GM19468 (cell line): ENCODE data around the gene MCTP1.

Experiments used
- ATAC-seq: cut with Tn5 transposase; IDR thresholded peaks from one replicate; pipeline ENCODE4 v1.9.1; 2021; ENCODE audit warnings: mild to moderate bottlenecking, moderate library complexity, moderate number of reproducible peaks; ENCODE audit not compliant: unreplicated experiment; ENCODE audit errors: extremely low read depth

The MCTP1 gene

GRCh38 chr5:94748212-94748611 is 536.7 kb downstream of the MCTP1 start:
- ATAC-seq = no peak

GRCh38 chr5:94747371-94747770 is 537.5 kb downstream of the MCTP1 start:
- ATAC-seq = no peak

- no peak for ATAC-seq
Measured at GRCh38 chr5:94746731-94747124, 538.2 kb downstream of the MCTP1 start.

- peak; percentile 54 for ATAC-seq
Measured at GRCh38 chr5:94745786-94746730, 538.8 kb downstream of the MCTP1 start.

- ATAC-seq = no peak
Measured at GRCh38 chr5:94744906-94745305, 540.0 kb downstream of the MCTP1 start.

- no peak for ATAC-seq
Measured at GRCh38 chr5:94742852-94743251, 542.0 kb downstream of the MCTP1 start.

GRCh38 chr5:94740286-94740685 is 544.6 kb downstream of the MCTP1 start:
- no peak for ATAC-seq

- ATAC-seq = no peak
Measured at GRCh38 chr5:94736498-94736897, 548.4 kb downstream of the MCTP1 start.

- ATAC-seq = no peak
Measured at GRCh38 chr5:94731471-94731870, 553.4 kb downstream of the MCTP1 start.

GRCh38 chr5:94725142-94725541 is 559.8 kb downstream of the MCTP1 start:
- ATAC-seq = no peak

GRCh38 chr5:94715768-94716167 is 569.1 kb downstream of the MCTP1 start:
- ATAC-seq = no peak

GRCh38 chr5:94711785-94712184 is 573.1 kb downstream of the MCTP1 start:
- no peak for ATAC-seq

- ATAC-seq = no peak
Measured at GRCh38 chr5:94709277-94709676, 575.6 kb downstream of the MCTP1 start.

- no peak for ATAC-seq
Measured at GRCh38 chr5:94707359-94707758, 577.5 kb downstream of the MCTP1 start.

- ATAC-seq = no peak
Measured at GRCh38 chr5:94705427-94705826, 579.5 kb downstream of the MCTP1 start.

GRCh38 chr5:94702729-94703128 is 582.2 kb downstream of the MCTP1 start:
- ATAC-seq = peak; percentile 50

GRCh38 chr5:94700592-94700991 is 584.3 kb downstream of the MCTP1 start:
- peak; percentile 48 for ATAC-seq

GRCh38 chr5:94699562-94699961 is 585.3 kb downstream of the MCTP1 start:
- ATAC-seq = no peak

- ATAC-seq = no peak
Measured at GRCh38 chr5:94698197-94698596, 586.7 kb downstream of the MCTP1 start.

GRCh38 chr5:94694671-94695070 is 590.2 kb downstream of the MCTP1 start:
- ATAC-seq = no peak

- ATAC-seq = no peak
Measured at GRCh38 chr5:94693845-94694370, 591.0 kb downstream of the MCTP1 start.
